Lower leg skin (tissue), 3 donors: ENCODE data around the gene GCKR.

Source experiments
- POLR2A ChIP-seq, 2 donors: fragments of 450-650 bp; IDR thresholded peaks; one replicate each; pipeline ENCODE4 v1.6.1; 2016 to 2017; ENCODE audit warnings: antibody characterized with exemption in 2 of 2, mild to moderate bottlenecking in 1 of 2, moderate library complexity in 1 of 2
- TF ChIP-seq, protein P1 (sequence below), 3 donors: fragments of 450-650 bp; IDR thresholded peaks; one replicate each; pipeline ENCODE4 v1.5.1; 2016; ENCODE audit warnings: antibody characterized with exemption in 3 of 3, mild to moderate bottlenecking in 3 of 3, moderate library complexity in 2 of 3

DNA sequence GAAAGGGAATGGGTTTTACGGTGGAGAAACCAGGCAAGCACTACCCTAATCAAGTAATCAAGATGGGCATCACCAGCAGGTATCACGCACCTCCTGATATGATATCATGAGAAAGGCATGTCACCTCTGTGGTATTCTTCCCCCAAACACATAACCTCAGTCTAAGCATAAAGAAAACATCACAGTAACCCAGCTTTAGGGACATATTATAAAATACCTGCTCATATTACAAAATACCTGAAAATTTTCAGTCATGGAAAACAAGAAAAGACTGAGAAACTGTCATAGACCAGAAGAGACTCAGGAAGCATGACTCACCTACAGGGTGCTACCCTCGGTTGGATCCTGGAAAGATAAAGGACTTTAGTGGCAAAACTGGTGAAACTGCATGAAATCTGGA lies 30.5 kb downstream of the GCKR start:
- TF ChIP-seq, protein P1, sequence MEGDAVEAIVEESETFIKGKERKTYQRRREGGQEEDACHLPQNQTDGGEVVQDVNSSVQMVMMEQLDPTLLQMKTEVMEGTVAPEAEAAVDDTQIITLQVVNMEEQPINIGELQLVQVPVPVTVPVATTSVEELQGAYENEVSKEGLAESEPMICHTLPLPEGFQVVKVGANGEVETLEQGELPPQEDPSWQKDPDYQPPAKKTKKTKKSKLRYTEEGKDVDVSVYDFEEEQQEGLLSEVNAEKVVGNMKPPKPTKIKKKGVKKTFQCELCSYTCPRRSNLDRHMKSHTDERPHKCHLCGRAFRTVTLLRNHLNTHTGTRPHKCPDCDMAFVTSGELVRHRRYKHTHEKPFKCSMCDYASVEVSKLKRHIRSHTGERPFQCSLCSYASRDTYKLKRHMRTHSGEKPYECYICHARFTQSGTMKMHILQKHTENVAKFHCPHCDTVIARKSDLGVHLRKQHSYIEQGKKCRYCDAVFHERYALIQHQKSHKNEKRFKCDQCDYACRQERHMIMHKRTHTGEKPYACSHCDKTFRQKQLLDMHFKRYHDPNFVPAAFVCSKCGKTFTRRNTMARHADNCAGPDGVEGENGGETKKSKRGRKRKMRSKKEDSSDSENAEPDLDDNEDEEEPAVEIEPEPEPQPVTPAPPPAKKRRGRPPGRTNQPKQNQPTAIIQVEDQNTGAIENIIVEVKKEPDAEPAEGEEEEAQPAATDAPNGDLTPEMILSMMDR (IDR thresholded peaks at IDR 0.05) = no peak
- no peak for TF ChIP-seq POLR2A (IDR thresholded peaks at IDR 0.05)
